ENCODE results near the gene ALCAM.

The ALCAM gene

GRCh38 chr3:105614288-105615030 is 247.8 kb downstream of the ALCAM start:
- no peak for DNase-seq (ENCODE audit: insufficient read length, low spot score)
- FAIRE-seq: no peak

GRCh38 chr3:105615814-105616213 is 249.1 kb downstream of the ALCAM start:
- FAIRE-seq (no peak), DNase-seq (ENCODE audit: insufficient read length, low spot score) (no peak)

- DNase-seq (ENCODE audit: insufficient read length, low spot score): no peak
- FAIRE-seq: no peak
Measured at GRCh38 chr3:105616374-105617121, 249.8 kb downstream of the ALCAM start.

GRCh38 chr3:105618556-105618955 is 251.8 kb downstream of the ALCAM start:
- FAIRE-seq (no peak), DNase-seq (ENCODE audit: insufficient read length, low spot score) (no peak)

GRCh38 chr3:105619651-105620050 is 252.9 kb downstream of the ALCAM start:
- DNase-seq (ENCODE audit: insufficient read length, low spot score) (no peak), FAIRE-seq (no peak)

- DNase-seq (ENCODE audit: insufficient read length, low spot score) (no peak), FAIRE-seq (no peak)
Measured at GRCh38 chr3:105620236-105620635, 253.5 kb downstream of the ALCAM start.

GRCh38 chr3:105622169-105622568 is 255.5 kb downstream of the ALCAM start:
- FAIRE-seq: no peak

More at GRCh38 chr3:105622169-105622568, 255.5 kb downstream of the ALCAM start:
- DNase-seq (ENCODE audit: insufficient read length, low spot score): no peak
